C4-2B (cell line): ENCODE data around the gene STXBP5L.

Experiments used
- ZFX ChIP-seq: fragments of 450-650 bp; IDR thresholded peaks from 2 replicates; pipeline ENCODE4 v1.6.1; 2017
- TF ChIP-seq, protein P1 (sequence below): fragments of 450-650 bp; conservative IDR thresholded peaks from 2 replicates; pipeline ENCODE4 v1.5.1; 2017; ENCODE audit warnings: mild to moderate bottlenecking

DNA sequence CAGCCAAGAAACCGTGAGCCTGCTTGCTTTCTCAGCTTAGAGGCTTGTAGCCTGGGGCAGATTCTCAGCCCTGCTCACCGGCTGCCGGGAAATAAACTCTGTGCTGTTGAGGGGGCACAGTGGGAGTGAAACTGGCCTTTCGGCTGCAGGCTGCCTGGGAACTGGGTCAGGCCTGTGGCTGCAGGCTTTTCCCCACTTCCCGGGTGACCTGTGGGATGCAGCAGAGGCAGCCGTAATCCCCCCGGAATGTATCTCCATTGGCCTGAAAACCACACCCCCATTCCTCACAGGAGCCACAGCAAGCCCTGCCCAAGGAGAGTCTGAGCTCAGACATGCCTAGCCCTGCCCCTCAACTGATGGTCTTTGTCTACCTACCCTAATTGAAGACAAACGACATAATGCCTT lies 110.9 kb downstream of the STXBP5L start:
- TF ChIP-seq, protein P1, sequence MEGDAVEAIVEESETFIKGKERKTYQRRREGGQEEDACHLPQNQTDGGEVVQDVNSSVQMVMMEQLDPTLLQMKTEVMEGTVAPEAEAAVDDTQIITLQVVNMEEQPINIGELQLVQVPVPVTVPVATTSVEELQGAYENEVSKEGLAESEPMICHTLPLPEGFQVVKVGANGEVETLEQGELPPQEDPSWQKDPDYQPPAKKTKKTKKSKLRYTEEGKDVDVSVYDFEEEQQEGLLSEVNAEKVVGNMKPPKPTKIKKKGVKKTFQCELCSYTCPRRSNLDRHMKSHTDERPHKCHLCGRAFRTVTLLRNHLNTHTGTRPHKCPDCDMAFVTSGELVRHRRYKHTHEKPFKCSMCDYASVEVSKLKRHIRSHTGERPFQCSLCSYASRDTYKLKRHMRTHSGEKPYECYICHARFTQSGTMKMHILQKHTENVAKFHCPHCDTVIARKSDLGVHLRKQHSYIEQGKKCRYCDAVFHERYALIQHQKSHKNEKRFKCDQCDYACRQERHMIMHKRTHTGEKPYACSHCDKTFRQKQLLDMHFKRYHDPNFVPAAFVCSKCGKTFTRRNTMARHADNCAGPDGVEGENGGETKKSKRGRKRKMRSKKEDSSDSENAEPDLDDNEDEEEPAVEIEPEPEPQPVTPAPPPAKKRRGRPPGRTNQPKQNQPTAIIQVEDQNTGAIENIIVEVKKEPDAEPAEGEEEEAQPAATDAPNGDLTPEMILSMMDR = no peak
- no peak for TF ChIP-seq ZFX
